Colonic mucosa (tissue), 4 donors: ENCODE data around the gene ABLIM3. TPM values are rescaled to one million over a fixed set of nuclear protein-coding genes. Genes with fewer than 3 reads are reported as not detected.

ENCODE experiments used
- DNase-seq: peaks from one replicate; pipeline ENCODE4 v3.0.0-alpha.2; 2020
- H3K27ac ChIP-seq: fragments of 200-600 bp; one replicate; pipeline ENCODE4 v1.8.0; 2021
- H3K27me3 ChIP-seq: fragments of 200-600 bp; one replicate; pipeline ENCODE4 v1.8.0; 2021
- H3K36me3 ChIP-seq: fragments of 200-600 bp; one replicate; pipeline ENCODE4 v1.8.0; 2021
- H3K4me1 ChIP-seq: fragments of 200-600 bp; one replicate; pipeline ENCODE4 v1.8.0; 2021; ENCODE audit warnings: mild to moderate bottlenecking
- H3K4me3 ChIP-seq: fragments of 200-600 bp; one replicate; pipeline ENCODE4 v1.8.0; 2021
- H3K9ac ChIP-seq, 2 donors: one replicate each; pipeline ENCODE4 v1.7.0; 2013; ENCODE audit warnings: control low read depth in 2 of 2, low read depth in 2 of 2, low read length in 2 of 2
- H3K9me3 ChIP-seq: fragments of 200-600 bp; one replicate; pipeline ENCODE4 v1.8.0; 2021
- CTCF ChIP-seq: fragments of 200-600 bp; IDR thresholded peaks from one replicate; pipeline ENCODE4 v1.8.0; 2022; ENCODE audit warnings: antibody characterized with exemption, mild to moderate bottlenecking
- intact Hi-C: fragments of 100-400 bp; cut with DNase I; formaldehyde crosslinking; loops from one replicate; pipeline ENCODE4 v1.14.1; 2022
- total RNA-seq, 2 donors: library from RNA; stranded (reverse); fragmentation: NEBNext Ultra II Directional in 1 of 2; extraction: Animal tissue kit (Norgen Biotek cat#: 25700) in 1 of 2; gene quantifications; one replicate each; pipeline ENCODE4 v1.2.1, GENCODE V29; 2021
- donor health status: healthy.
- donor health status: DM: no; HTN: no; CAD: no.
- donor health status: DM: no; HTN: no; CAD: no.

The ABLIM3 gene
- total RNA-seq, 2 donors from 2014 or later: 2.3 to 4.1 TPM

GRCh38 chr5:149299451-149300054 lies 158.3 kb downstream of the ABLIM3 start:
- TF ChIP-seq CTCF: no peak
- Histone ChIP-seq H3K4me1 (no peaks in the 10 kb centered on the region), H3K27me3 (no peaks in the 10 kb centered on the region), H3K9me3 (no peaks in the 10 kb centered on the region), H3K27ac (no peak overlapping the region), H3K4me3 (no peak overlapping the region), H3K9ac (no peak overlapping the region), H3K36me3 (no peaks in the 10 kb centered on the region)
- intact Hi-C loops: no loop called here
- DNase-seq: no peak

GRCh38 chr5:149300441-149300840 lies 159.1 kb downstream of the ABLIM3 start:
- no peaks in the 10 kb centered on the region for H3K9me3 ChIP-seq
- no peaks in the 10 kb centered on the region for H3K4me1 ChIP-seq
- H3K4me3 ChIP-seq: no peak overlapping the region
- no peaks in the 10 kb centered on the region for H3K27me3 ChIP-seq
- no peak overlapping the region for H3K9ac ChIP-seq
- no peak overlapping the region for H3K27ac ChIP-seq
- TF ChIP-seq CTCF: no peak
- intact Hi-C loops: no loop called here
- no peaks in the 10 kb centered on the region for H3K36me3 ChIP-seq
- DNase-seq: no peak

GRCh38 chr5:149301049-149301743 lies 159.9 kb downstream of the ABLIM3 start:
- Histone ChIP-seq H3K9me3 (no peaks in the 10 kb centered on the region), H3K9ac (no peak overlapping the region), H3K27ac (no peak overlapping the region), H3K27me3 (no peaks in the 10 kb centered on the region), H3K4me1 (no peaks in the 10 kb centered on the region), H3K4me3 (no peak overlapping the region), H3K36me3 (no peaks in the 10 kb centered on the region)
- no peak for DNase-seq
- no peak for TF ChIP-seq CTCF
- intact Hi-C loops: no loop called here

- Histone ChIP-seq H3K9me3 (no peaks in the 10 kb centered on the region), H3K9ac (no peak overlapping the region), H3K36me3 (no peaks in the 10 kb centered on the region), H3K4me3 (no peak overlapping the region), H3K27ac (no peak overlapping the region), H3K4me1 (no peaks in the 10 kb centered on the region), H3K27me3 (no peaks in the 10 kb centered on the region)
- DNase-seq: no peak
- no peak for TF ChIP-seq CTCF
- intact Hi-C loops: no loop called here
Observed at GRCh38 chr5:149301744-149302380, 160.6 kb downstream of the ABLIM3 start.

- Histone ChIP-seq H3K9ac (no peak overlapping the region), H3K4me1 (no peaks in the 10 kb centered on the region), H3K27me3 (no peaks in the 10 kb centered on the region), H3K36me3 (no peaks in the 10 kb centered on the region), H3K9me3 (no peaks in the 10 kb centered on the region), H3K4me3 (no peak overlapping the region), H3K27ac (no peak overlapping the region)
- intact Hi-C loops: no loop called here
- DNase-seq: no peak
- TF ChIP-seq CTCF: no peak
Observed at GRCh38 chr5:149302641-149303040, 161.3 kb downstream of the ABLIM3 start.
